Brain microvascular endothelial cell (primary cell): ENCODE results near the gene MMP25.

ENCODE experiments used
- DNase-seq: peaks from one replicate; pipeline ENCODE4 v3.0.0-alpha.2; 2020
- H3K27ac ChIP-seq: fragments of 250-450 bp; sonication (Bioruptor Pico); 2 replicates; pipeline ENCODE4 v1.5.1; 2020; ENCODE audit warnings: mild to moderate bottlenecking, moderate library complexity
- H3K27me3 ChIP-seq: fragments of 250-450 bp; sonication (Bioruptor Pico); replicated peaks from 2 replicates; pipeline ENCODE4 v1.5.1; 2020; ENCODE audit warnings: mild to moderate bottlenecking
- H3K36me3 ChIP-seq: fragments of 250-450 bp; sonication (Bioruptor Pico); replicated peaks from 2 replicates; pipeline ENCODE4 v1.5.1; 2020; ENCODE audit warnings: mild to moderate bottlenecking
- H3K4me3 ChIP-seq: 2 replicates; pipeline ENCODE4 v1.5.1; 2011; ENCODE audit warnings: low read depth, mild to moderate bottlenecking, control low read depth, low read length, moderate library complexity
- CTCF ChIP-seq: IDR thresholded peaks from 2 replicates; pipeline ENCODE4 v1.5.1; 2011; ENCODE audit warnings: low read depth, mild to moderate bottlenecking, moderate library complexity, low read length, control low read depth, inconsistent platforms; ENCODE audit errors: missing control alignments
- in situ Hi-C: cut with HindIII; loops from 2 replicates; pipeline ENCODE4 v1.10.0; 2017; ENCODE audit warnings: low sequenced_read_pairs, low pct_ligation_motif_present

MMP25 gene

GRCh38 chr16:3045758-3046640 lies at the start of gene MMP25:
MMP25 (plus strand) TSS chr16:3046561; CDS start chr16:3046918, 357 bp downstream.
- H3K4me3 ChIP-seq, result peak within 1 kb of the TSS; percentile 51
- in situ Hi-C loops, result no loop called here
- H3K36me3 ChIP-seq, result no peaks in the 10 kb centered on the region
- H3K27ac ChIP-seq, result no peak within 1 kb of the TSS
- no peak for DNase-seq
- TF ChIP-seq CTCF, result no peak
- H3K27me3 ChIP-seq, result peaks cover 11% of the 10 kb centered on the region

GRCh38 chr16:2999929-3000328 lies 46.4 kb upstream of the MMP25 start:
- Histone ChIP-seq H3K36me3 (no peaks in the 10 kb centered on the region), H3K4me3 (no peak overlapping the region), H3K27ac (no peak overlapping the region), H3K27me3 (peaks cover 6% of the 10 kb centered on the region)
- no peak for DNase-seq
- in situ Hi-C loops, result no loop called here
- TF ChIP-seq CTCF, result no peak

- no peak for TF ChIP-seq CTCF
- H3K4me3 ChIP-seq, result no peak overlapping the region
- H3K27ac ChIP-seq, result no peak overlapping the region
- peaks cover 10% of the 10 kb centered on the region for H3K27me3 ChIP-seq
- in situ Hi-C loops, result no loop called here
- H3K36me3 ChIP-seq, result no peaks in the 10 kb centered on the region
- no peak for DNase-seq
Measured at GRCh38 chr16:3000540-3000939, 45.8 kb upstream of the MMP25 start.

- no peak for TF ChIP-seq CTCF
- H3K27ac ChIP-seq, result no peak overlapping the region
Measured at GRCh38 chr16:3001316-3001715, 45.0 kb upstream of the MMP25 start.

GRCh38 chr16:3003582-3004270 lies 42.6 kb upstream of the MMP25 start:
- no peak overlapping the region for H3K4me3 ChIP-seq
- H3K27me3 ChIP-seq, result peaks cover 23% of the 10 kb centered on the region
- in situ Hi-C loops, result no loop called here
- DNase-seq, result peak; percentile 96
- peak; percentile 55 for TF ChIP-seq CTCF
- no peak overlapping the region for H3K27ac ChIP-seq
- no peaks in the 10 kb centered on the region for H3K36me3 ChIP-seq

More at GRCh38 chr16:3001316-3001715, 45.0 kb upstream of the MMP25 start:
- Histone ChIP-seq H3K27me3 (peaks cover 12% of the 10 kb centered on the region), H3K4me3 (no peak overlapping the region), H3K36me3 (no peaks in the 10 kb centered on the region)
- no peak for DNase-seq
- in situ Hi-C loops, result no loop called here
